PC-9 (cell line): ENCODE results near the gene TYROBP. TPM values are rescaled to one million over a fixed set of nuclear protein-coding genes. Genes with fewer than 3 reads are reported as not detected.

Experiments used
- BruUV-seq: library from RNA; stranded (reverse); fragments of 400-500 nt; replicated peaks from 2 replicates; lab custom pipeline; 2021; lab: Mats Ljungman, UMichigan
- CTCF ChIA-PET: fragments of 300-600 bp; sonication (Branson Sonifier 250); formaldehyde crosslinking; loops from one replicate; lab custom pipeline; 2022; ENCODE audit warnings: antibody characterized with exemption; lab: Charles Lee
- POLR2A ChIA-PET: fragments of 300-600 bp; sonication (Branson Sonifier 250); formaldehyde crosslinking; loops from one replicate; lab custom pipeline; 2022; ENCODE audit warnings: antibody characterized with exemption; ENCODE audit not compliant: unreplicated experiment; lab: Charles Lee
- DNase-seq, 2 experiments: peaks; one replicate each; pipeline versions ENCODE4 v3.0.0 to v3.0.0-alpha.2; 2015 to 2022; ENCODE audit warnings: mixed read lengths in 1 of 2
- H2AFZ ChIP-seq: fragments of 200-600 bp; sonication (generic); 2 replicates; pipeline ENCODE4 v1.8.1; 2017; ENCODE audit warnings: antibody characterized with exemption
- H3F3A ChIP-seq: fragments of 200-600 bp; sonication (generic); 2 replicates; pipeline ENCODE4 v1.8.1; 2017; ENCODE audit warnings: antibody characterized with exemption, mild to moderate bottlenecking, low read depth; ENCODE audit not compliant: insufficient read depth
- H3K27ac ChIP-seq: fragments of 200-600 bp; sonication (generic); 2 replicates; pipeline ENCODE4 v1.6.1; 2016; ENCODE audit warnings: mixed run types
- H3K27me3 ChIP-seq: fragments of 200-600 bp; sonication (generic); 2 replicates; pipeline ENCODE4 v1.6.1; 2016; ENCODE audit warnings: low read depth, mixed run types; ENCODE audit not compliant: insufficient read depth
- H3K36me3 ChIP-seq: fragments of 200-600 bp; sonication (generic); 2 replicates; pipeline ENCODE4 v1.6.1; 2016; ENCODE audit warnings: low read depth, mixed run types
- H3K4me1 ChIP-seq: fragments of 200-600 bp; sonication (generic); replicated peaks from 2 replicates; pipeline ENCODE4 v1.6.1; 2016; ENCODE audit warnings: mixed run types; ENCODE audit not compliant: insufficient read depth
- H3K4me2 ChIP-seq: fragments of 200-600 bp; sonication (generic); 2 replicates; pipeline ENCODE4 v1.6.1; 2017; ENCODE audit warnings: mixed run types
- H3K4me3 ChIP-seq: fragments of 200-600 bp; sonication (generic); 2 replicates; pipeline ENCODE4 v1.6.1; 2016; ENCODE audit warnings: mixed run types
- H3K79me2 ChIP-seq: fragments of 200-600 bp; sonication (generic); 2 replicates; pipeline ENCODE4 v1.6.1; 2017; ENCODE audit warnings: low read depth, mixed run types
- H3K9me2 ChIP-seq: fragments of 200-600 bp; sonication (generic); 2 replicates; pipeline ENCODE4 v1.8.1; 2017; ENCODE audit warnings: mild to moderate bottlenecking; ENCODE audit not compliant: insufficient read depth
- H3K9me3 ChIP-seq: fragments of 200-600 bp; sonication (generic); 2 replicates; pipeline ENCODE4 v1.8.1; 2016; ENCODE audit warnings: low read depth; ENCODE audit not compliant: insufficient read depth
- H4K20me1 ChIP-seq: fragments of 200-600 bp; sonication (generic); 2 replicates; pipeline ENCODE4 v1.8.1; 2017; ENCODE audit not compliant: insufficient read depth
- EZH2 ChIP-seq: fragments of 200-600 bp; sonication (generic); IDR thresholded peaks from 2 replicates; pipeline ENCODE4 v1.8.0; 2017; ENCODE audit warnings: antibody characterized with exemption, low read depth
- intact Hi-C: fragments of 100-400 bp; cut with micrococcal nuclease; formaldehyde crosslinking; loops from one replicate; pipeline ENCODE4 v1.10.0; 2022; ENCODE audit not compliant: unreplicated experiment
- total RNA-seq: library from RNA; stranded (reverse); gene quantifications from 2 replicates; pipeline ENCODE4 v1.2.3, GENCODE V29; 2021
- TF ChIP-seq, protein P1 (sequence below): fragments of 200-600 bp; sonication (generic); conservative IDR thresholded peaks from 2 replicates; pipeline ENCODE4 v1.6.1; 2017; ENCODE audit warnings: mixed run types, antibody characterized with exemption, mild to moderate bottlenecking, moderate library complexity

The TYROBP gene
- total RNA-seq, 1 experiment from 2014 or later = not detected

DNA sequence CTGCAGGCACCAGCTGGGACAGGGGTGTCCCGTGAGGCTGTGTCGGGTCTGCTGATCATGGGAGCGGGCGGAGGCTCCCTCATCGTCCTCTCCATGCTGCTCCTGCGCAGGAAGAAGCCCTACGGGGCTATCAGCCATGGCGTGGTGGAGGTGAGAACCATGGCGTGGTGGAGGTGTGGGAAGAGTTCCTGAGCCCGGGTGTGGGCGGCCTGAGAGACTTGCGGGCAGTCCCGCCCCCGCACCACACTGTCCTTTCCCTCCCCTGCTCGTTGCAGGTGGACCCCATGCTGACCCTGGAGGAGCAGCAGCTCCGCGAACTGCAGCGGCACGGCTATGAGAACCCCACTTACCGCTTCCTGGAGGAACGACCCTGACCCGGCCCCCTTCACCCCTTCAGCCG is 29.0 kb downstream of the TYROBP start:
- ChIA-PET CTCF (interaction anchor here (0.8 kb wide), 1 partner anchor 52 kb away, joined by 6 read pairs; no protein-coding TSS in a partner anchor), POLR2A (interaction anchor here (0.5 kb wide), 1 partner anchor 105 kb away, joined by 26 read pairs; no protein-coding TSS in a partner anchor)
- no peaks in the 10 kb centered on the region for H3K9me3 ChIP-seq
- peaks cover 51% of the 10 kb centered on the region for H3K27me3 ChIP-seq
- no peaks in the 10 kb centered on the region for H3K4me1 ChIP-seq
- no peak overlapping the region for H3K27ac ChIP-seq
- no peak for DNase-seq
- no peaks in the 10 kb centered on the region for H3K36me3 ChIP-seq
- H4K20me1 ChIP-seq = no peaks in the 10 kb centered on the region
- H3K9me2 ChIP-seq = no peaks in the 10 kb centered on the region
- no TSS peak for BruUV-seq
- TF ChIP-seq, protein P1, sequence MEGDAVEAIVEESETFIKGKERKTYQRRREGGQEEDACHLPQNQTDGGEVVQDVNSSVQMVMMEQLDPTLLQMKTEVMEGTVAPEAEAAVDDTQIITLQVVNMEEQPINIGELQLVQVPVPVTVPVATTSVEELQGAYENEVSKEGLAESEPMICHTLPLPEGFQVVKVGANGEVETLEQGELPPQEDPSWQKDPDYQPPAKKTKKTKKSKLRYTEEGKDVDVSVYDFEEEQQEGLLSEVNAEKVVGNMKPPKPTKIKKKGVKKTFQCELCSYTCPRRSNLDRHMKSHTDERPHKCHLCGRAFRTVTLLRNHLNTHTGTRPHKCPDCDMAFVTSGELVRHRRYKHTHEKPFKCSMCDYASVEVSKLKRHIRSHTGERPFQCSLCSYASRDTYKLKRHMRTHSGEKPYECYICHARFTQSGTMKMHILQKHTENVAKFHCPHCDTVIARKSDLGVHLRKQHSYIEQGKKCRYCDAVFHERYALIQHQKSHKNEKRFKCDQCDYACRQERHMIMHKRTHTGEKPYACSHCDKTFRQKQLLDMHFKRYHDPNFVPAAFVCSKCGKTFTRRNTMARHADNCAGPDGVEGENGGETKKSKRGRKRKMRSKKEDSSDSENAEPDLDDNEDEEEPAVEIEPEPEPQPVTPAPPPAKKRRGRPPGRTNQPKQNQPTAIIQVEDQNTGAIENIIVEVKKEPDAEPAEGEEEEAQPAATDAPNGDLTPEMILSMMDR = no peak
- no peak for TF ChIP-seq EZH2
- no peak overlapping the region for H3K4me2 ChIP-seq
- no peaks in the 10 kb centered on the region for H3F3A ChIP-seq
- H3K4me3 ChIP-seq = no peak overlapping the region
- H3K79me2 ChIP-seq = no peaks in the 10 kb centered on the region
- intact Hi-C loops = no loop called here
- H2AFZ ChIP-seq = no peak overlapping the region

DNA sequence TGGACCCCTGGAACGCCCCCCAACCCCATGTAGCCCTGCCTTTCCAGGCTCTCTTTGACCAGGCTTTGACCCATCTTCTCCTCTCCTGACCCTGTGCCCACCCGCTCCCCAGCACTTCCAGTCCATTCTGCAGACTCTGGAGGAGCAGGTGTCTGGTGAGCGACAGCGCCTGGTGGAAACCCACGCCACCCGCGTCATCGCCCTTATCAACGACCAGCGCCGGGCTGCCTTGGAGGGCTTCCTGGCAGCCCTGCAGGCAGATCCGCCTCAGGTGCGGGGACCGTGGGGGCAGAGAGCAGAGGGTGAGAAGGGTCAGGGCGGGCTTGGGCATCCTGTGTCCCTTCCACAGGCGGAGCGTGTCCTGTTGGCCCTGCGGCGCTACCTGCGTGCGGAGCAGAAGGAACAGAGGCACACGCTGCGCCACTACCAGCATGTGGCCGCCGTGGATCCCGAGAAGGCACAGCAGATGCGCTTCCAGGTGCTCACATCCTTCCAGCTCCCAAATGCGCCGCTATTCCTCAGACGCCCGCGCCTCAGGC is 33.6 kb downstream of the TYROBP start:
- Histone ChIP-seq H3K27me3 (peaks cover 52% of the 10 kb centered on the region), H3K36me3 (no peaks in the 10 kb centered on the region), H3K9me2 (no peaks in the 10 kb centered on the region), H3K4me1 (no peaks in the 10 kb centered on the region), H3K4me3 (no peak overlapping the region), H4K20me1 (no peaks in the 10 kb centered on the region), H3K79me2 (no peaks in the 10 kb centered on the region), H2AFZ (no peak overlapping the region), H3K27ac (no peak overlapping the region), H3F3A (no peaks in the 10 kb centered on the region), H3K4me2 (no peak overlapping the region), H3K9me3 (no peaks in the 10 kb centered on the region)
- TF ChIP-seq, protein P1 = no peak
- TF ChIP-seq EZH2 = no peak
- POLR2A ChIA-PET = no interaction called here
- no peak for DNase-seq
- CTCF ChIA-PET = no interaction called here
- BruUV-seq = no TSS peak
- intact Hi-C loops = no loop called here

DNA sequence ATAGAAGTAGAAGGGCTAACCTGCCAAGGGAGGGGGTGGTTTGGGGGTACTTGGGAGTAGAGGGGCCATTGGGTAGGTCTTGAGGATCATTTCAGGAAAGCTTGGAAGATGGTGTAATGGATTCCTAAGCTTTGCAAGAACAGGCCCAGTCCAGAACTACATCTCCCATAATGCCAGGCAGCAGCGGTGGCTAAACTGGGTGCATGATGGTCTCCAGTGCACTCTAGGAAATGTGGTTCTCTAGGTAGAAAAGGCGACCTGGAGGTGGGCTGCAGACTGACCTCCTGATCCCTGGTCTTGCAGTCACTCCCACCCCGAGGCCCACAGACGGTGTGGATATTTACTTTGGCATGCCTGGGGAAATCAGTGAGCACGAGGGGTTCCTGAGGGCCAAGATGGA is 35.9 kb downstream of the TYROBP start:
- Histone ChIP-seq H3K9me3 (no peaks in the 10 kb centered on the region), H4K20me1 (no peaks in the 10 kb centered on the region), H3K4me2 (no peak overlapping the region), H3K79me2 (no peaks in the 10 kb centered on the region), H3K4me1 (no peaks in the 10 kb centered on the region), H2AFZ (no peak overlapping the region), H3K9me2 (no peaks in the 10 kb centered on the region), H3K27me3 (peaks cover 50% of the 10 kb centered on the region), H3K36me3 (no peaks in the 10 kb centered on the region), H3K4me3 (no peak overlapping the region), H3F3A (no peaks in the 10 kb centered on the region), H3K27ac (no peak overlapping the region)
- DNase-seq = no peak
- TF ChIP-seq EZH2 = no peak
- TF ChIP-seq, protein P1 = no peak
- ChIA-PET POLR2A (no interaction called here), CTCF (no interaction called here)
- intact Hi-C loops = no loop called here
- no TSS peak for BruUV-seq
